ENCODE measurements around the gene LRRC32.

DNA sequence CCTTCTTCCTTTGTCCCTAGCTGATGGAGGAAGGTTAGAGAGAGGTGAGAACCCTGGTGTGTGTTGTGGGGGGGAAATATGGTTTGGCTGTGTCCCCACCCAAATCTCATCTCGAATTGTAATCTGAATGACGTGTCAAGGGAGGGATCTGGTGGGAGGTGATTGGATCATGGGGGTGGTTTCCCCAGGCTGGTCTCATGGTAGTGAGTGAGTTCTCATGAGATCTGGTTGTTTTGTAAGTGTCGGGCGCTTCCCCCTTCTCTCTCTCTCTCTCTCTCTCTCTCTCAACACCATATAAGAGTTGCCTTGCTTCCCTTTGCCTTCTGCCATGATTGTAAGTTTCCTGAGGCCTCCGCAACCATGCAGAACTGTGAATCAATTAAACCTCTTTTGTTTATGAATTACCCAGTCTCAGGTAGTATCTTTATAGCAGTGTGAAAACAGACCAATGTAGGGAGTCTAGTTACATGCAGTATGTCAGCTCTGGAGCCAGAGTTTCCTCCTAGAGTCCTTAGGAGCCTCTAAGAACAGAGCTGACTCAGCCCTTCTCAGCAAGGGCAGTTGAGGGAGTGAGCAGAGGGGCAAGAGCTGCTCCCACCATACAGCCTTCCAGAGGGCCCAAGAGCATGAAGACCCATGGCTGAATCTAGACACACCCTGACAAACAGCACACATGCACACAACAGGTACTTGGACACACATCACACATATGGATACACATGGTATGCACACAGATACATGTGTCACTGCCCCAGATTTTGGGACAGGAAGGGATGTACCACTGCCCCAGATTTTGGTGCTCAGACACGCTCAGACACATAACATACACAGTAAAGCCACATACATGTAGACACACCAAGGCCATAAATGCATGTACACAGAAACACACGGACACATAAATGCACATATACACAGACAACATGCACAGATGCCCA lies 12.9 kb upstream of the LRRC32 start:
- TF ChIP-seq, protein P1, sequence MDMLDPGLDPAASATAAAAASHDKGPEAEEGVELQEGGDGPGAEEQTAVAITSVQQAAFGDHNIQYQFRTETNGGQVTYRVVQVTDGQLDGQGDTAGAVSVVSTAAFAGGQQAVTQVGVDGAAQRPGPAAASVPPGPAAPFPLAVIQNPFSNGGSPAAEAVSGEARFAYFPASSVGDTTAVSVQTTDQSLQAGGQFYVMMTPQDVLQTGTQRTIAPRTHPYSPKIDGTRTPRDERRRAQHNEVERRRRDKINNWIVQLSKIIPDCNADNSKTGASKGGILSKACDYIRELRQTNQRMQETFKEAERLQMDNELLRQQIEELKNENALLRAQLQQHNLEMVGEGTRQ (IDR thresholded peaks at IDR 0.05), result no peak
- no peak for TF ChIP-seq RFX5 (IDR thresholded peaks at IDR 0.05)
- no peak for TF ChIP-seq POLR2A (IDR thresholded peaks at IDR 0.05; ENCODE audit: low read length)
- TF ChIP-seq EP300 (IDR thresholded peaks at IDR 0.05), result no peak

Data from A549 (cell line).